OCI-LY3 (cell line): ENCODE data around the gene PRRG3.

ENCODE experiments used
- EZH2phosphoT487 ChIP-seq: fragments of 200-600 bp; shearing (Covaris generic); IDR thresholded peaks from 2 replicates; pipeline ENCODE4 v1.6.1; 2018; ENCODE audit warnings: antibody characterized with exemption, mixed run types, low read depth
- TF ChIP-seq, protein P1 (sequence below): fragments of 200-600, 300-600 bp; sonication (generic); IDR thresholded peaks from 2 replicates; pipeline ENCODE4 v1.5.1; 2014; ENCODE audit warnings: antibody characterized with exemption, low read length, low read depth

DNA sequence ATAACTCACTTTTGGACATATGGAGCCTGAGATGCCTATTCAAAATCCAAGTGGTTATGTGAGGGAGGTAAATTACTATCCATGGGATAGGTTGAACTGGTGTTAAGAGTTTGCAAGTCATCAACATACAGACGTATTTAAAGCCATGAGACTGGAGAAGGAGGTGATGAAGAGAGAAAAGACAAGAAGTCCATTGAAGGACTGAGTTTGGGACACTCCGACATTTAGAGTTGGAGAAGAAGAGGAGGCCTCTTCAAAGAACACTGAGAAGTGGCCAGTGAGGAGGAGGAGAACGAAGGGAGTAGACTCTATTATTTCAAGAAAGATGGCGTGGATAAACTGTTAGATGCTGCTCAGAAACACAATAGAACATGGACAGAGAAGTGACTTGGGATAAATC, 39.2 kb downstream of the PRRG3 start, which contains the start of gene CNGA2:
- TF ChIP-seq, protein P1, sequence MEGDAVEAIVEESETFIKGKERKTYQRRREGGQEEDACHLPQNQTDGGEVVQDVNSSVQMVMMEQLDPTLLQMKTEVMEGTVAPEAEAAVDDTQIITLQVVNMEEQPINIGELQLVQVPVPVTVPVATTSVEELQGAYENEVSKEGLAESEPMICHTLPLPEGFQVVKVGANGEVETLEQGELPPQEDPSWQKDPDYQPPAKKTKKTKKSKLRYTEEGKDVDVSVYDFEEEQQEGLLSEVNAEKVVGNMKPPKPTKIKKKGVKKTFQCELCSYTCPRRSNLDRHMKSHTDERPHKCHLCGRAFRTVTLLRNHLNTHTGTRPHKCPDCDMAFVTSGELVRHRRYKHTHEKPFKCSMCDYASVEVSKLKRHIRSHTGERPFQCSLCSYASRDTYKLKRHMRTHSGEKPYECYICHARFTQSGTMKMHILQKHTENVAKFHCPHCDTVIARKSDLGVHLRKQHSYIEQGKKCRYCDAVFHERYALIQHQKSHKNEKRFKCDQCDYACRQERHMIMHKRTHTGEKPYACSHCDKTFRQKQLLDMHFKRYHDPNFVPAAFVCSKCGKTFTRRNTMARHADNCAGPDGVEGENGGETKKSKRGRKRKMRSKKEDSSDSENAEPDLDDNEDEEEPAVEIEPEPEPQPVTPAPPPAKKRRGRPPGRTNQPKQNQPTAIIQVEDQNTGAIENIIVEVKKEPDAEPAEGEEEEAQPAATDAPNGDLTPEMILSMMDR: no peak
- no peak for TF ChIP-seq EZH2phosphoT487
